Astrocyte of the spinal cord (primary cell): ENCODE results near the gene DPP10.

ENCODE experiments used
- DNase-seq: peaks from one replicate; pipeline ENCODE4 v3.0.0; 2011; ENCODE audit warnings: low read depth, low spot score
- H3K4me3 ChIP-seq: 2 replicates; pipeline ENCODE4 v1.5.1; 2011; ENCODE audit warnings: low read depth, mild to moderate bottlenecking, low read length, moderate library complexity
- in situ Hi-C: cut with HindIII; loops from 2 replicates; pipeline ENCODE4 v1.10.0; 2017; ENCODE audit warnings: low sequenced_read_pairs
- TF ChIP-seq, protein P1 (sequence below): IDR thresholded peaks from 2 replicates; pipeline ENCODE4 v1.5.1; 2012; ENCODE audit warnings: low read depth, mild to moderate bottlenecking, low read length, inconsistent platforms

Gene DPP10

DNA sequence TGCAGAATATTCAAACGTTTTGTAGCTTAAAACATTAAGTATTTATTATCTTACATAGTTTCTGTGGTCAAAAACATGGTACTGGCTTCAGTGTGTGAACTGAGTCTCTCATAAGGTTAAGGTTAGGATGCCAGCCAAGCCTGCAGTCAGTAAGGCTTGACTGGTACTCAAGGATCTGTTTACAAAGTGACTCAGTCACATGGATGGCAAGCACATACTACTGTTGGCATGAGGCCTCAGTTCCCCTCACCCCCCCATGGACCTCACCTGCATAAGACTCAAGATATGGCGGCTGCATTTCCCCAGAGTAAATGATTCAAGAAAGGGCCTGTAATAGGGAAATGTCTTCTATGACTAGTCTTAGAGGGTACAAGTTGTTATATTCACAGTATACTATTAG is 1167.5 kb downstream of the DPP10 start:
- H3K4me3 ChIP-seq, result no peak overlapping the region
- DNase-seq, result no peak
- TF ChIP-seq, protein P1, sequence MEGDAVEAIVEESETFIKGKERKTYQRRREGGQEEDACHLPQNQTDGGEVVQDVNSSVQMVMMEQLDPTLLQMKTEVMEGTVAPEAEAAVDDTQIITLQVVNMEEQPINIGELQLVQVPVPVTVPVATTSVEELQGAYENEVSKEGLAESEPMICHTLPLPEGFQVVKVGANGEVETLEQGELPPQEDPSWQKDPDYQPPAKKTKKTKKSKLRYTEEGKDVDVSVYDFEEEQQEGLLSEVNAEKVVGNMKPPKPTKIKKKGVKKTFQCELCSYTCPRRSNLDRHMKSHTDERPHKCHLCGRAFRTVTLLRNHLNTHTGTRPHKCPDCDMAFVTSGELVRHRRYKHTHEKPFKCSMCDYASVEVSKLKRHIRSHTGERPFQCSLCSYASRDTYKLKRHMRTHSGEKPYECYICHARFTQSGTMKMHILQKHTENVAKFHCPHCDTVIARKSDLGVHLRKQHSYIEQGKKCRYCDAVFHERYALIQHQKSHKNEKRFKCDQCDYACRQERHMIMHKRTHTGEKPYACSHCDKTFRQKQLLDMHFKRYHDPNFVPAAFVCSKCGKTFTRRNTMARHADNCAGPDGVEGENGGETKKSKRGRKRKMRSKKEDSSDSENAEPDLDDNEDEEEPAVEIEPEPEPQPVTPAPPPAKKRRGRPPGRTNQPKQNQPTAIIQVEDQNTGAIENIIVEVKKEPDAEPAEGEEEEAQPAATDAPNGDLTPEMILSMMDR, result no peak
- in situ Hi-C loops, result no loop called here

DNA sequence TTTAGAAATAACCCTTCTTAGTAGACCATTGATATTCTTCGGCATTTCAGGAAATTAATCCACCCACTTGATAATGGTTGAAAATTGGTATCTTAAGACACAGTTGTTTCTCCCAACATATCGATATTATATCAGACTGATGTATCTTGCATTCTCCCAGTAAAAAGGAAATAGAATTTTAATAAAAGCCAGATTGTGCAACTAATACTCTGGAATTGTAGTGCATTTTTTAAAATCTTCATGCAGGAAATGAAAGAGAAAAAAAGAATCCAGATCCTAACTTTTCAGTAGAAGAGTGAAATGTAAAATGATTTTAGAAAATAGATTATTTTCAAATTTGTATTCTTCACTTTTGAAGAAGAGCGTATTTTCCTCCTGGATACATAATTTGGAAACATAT is 1168.4 kb downstream of the DPP10 start:
- no peak overlapping the region for H3K4me3 ChIP-seq
- TF ChIP-seq, protein P1, result no peak
- no peak for DNase-seq
- in situ Hi-C loops, result no loop called here

DNA sequence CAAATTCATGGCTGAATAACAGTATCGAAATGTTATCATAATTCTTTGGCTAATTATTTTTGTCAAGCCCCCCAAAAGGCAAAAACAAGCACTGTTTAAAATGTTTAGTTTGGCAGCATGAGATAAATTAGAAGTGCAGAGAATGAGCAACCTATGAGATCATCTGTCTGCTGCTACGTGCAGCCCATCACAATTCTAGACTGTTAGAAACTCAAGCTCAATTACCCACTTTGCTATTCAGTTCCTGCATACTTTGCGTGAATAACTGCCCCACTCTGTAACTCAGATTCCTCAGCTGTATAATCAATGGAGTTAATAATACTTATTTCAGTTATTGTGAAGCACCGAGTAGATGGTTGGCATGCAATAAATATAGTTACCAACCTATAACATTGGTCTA is 1181.9 kb downstream of the DPP10 start:
- DNase-seq, result no peak
- TF ChIP-seq, protein P1, result no peak
- H3K4me3 ChIP-seq, result no peak overlapping the region
- in situ Hi-C loops, result no loop called here

DNA sequence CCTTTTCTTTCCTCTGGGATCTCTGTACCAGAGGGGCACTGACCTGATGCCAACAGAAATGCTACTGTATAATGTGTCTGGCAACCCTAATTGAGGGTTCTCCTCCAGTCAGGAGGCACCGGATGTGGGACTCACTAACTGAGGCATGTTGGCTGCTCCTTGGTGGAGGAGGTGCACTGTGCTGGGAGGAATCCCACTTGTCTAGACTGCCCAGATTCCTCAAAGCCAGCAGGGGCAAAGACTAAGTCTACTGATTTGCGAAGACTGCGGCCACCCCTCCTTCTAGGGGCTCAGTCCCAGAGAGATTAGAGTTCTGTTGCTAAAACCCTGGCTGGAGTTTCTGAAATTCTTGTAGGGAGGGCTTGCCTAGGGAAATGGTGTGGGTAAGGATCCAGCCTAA is 1192.1 kb downstream of the DPP10 start:
- in situ Hi-C loops, result no loop called here
- no peak for DNase-seq
- H3K4me3 ChIP-seq, result no peak overlapping the region
- TF ChIP-seq, protein P1, result no peak

DNA sequence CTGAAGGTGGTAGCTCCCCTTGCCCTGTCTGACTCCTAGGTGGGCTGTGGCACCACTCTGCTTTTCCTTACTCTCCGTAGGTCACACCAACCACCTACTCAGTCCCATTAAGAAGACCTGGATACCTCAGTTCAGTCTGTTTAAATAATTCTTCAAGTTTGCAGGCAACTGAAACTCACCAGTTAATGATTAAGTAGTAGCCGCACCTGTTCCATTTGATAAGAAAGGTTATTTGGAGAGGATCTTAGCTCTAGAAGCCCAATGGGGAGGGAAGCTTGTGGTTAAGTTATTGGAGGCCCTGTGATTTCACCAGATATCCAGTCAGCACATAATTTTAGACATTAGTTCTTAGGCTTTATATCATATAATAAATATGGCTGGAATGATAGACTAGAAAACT is 1193.0 kb downstream of the DPP10 start:
- in situ Hi-C loops, result no loop called here
- H3K4me3 ChIP-seq, result no peak overlapping the region
- no peak for DNase-seq
- TF ChIP-seq, protein P1, result no peak

DNA sequence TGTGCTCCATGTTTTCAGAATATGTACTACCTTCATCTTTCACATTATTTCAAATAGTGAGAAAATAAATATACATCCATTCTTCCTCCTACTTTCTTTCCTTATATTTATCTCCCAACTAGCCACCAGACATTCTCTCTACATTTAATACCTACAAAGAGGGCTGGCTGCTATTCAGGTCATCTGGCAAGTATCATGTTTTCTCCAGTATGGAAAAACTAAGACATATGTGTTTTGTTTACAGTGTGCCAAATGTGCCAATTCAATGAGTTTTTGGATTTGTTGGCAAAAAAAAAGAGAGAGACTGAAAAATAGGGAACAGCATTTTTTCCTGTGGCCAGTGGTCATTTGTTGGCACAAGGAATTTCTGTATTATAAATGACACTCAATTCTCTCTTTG is 1207.3 kb downstream of the DPP10 start:
- TF ChIP-seq, protein P1, result no peak
- no peak for DNase-seq
- no peak overlapping the region for H3K4me3 ChIP-seq
- in situ Hi-C loops, result no loop called here

DNA sequence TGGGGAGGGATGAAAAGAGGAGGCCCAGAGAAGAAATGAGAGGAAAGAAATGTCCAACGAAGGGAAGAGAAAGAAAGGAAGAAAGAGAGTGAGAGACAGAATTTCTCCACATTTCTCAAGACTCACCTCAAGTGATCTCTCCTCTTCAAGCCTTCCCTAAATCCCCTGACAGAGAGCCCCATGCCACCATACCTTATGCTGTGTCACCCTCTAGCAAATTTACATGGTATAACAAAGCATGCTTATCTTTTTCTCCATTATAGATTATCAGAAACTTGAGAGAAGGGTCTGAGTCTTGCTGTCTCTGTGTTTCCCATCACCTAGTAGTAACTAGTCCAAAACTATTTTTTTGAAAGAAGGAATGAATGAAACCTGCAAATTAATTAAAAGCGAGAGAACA is 1208.4 kb downstream of the DPP10 start:
- in situ Hi-C loops, result no loop called here
- TF ChIP-seq, protein P1, result no peak
- no peak for DNase-seq
- H3K4me3 ChIP-seq, result no peak overlapping the region
